Amniotic epithelial cell (primary cell): Measurements from ENCODE around the gene CCDC112.
A peak's percentile ranks its signal among the peaks of the same experiment; 100 is the strongest.
"Not testable (repeated sequence)": the region's sequence is repeated elsewhere in the genome, so short reads cannot be mapped to it uniquely, and the experiment has no call there.

Experiments
- DNase-seq: peaks from one replicate; pipeline ENCODE4 v3.0.0-alpha.2; 2010; ENCODE audit warnings: low read depth

CCDC112 gene

GRCh38 chr5:115262011-115262320, 34.5 kb downstream of the CCDC112 start:
- DNase-seq: peak; percentile 29

- DNase-seq: no peak
These were observed 36.2 kb downstream of the CCDC112 start for GRCh38 chr5:115260248-115260647.

GRCh38 chr5:115257981-115258380, 38.5 kb downstream of the CCDC112 start:
- DNase-seq: peak; percentile 17

- not testable (repeated sequence) for DNase-seq
These were observed 47.1 kb downstream of the CCDC112 start for GRCh38 chr5:115249379-115249778.

- peak; percentile 37 for DNase-seq
These were observed 50.0 kb downstream of the CCDC112 start for GRCh38 chr5:115246361-115246991.

GRCh38 chr5:115243412-115243811, 53.0 kb downstream of the CCDC112 start:
- DNase-seq: peak; percentile 53

- peak; percentile 29 for DNase-seq
These were observed 54.4 kb downstream of the CCDC112 start for GRCh38 chr5:115241881-115242642.

GRCh38 chr5:115237066-115237465, 59.4 kb downstream of the CCDC112 start:
- DNase-seq: no peak

- no peak for DNase-seq
These were observed 59.9 kb downstream of the CCDC112 start for GRCh38 chr5:115236599-115236998.

GRCh38 chr5:115231598-115231997, 64.9 kb downstream of the CCDC112 start:
- peak; percentile 9 for DNase-seq

- no peak for DNase-seq
These were observed 66.8 kb downstream of the CCDC112 start for GRCh38 chr5:115229606-115230005.

GRCh38 chr5:115227281-115227680, 69.2 kb downstream of the CCDC112 start:
- no peak for DNase-seq
